K562 (cell line): ENCODE data around the gene SLC25A20. TPM values are rescaled to one million over a fixed set of nuclear protein-coding genes. Genes with fewer than 3 reads are reported as not detected.
A peak's percentile ranks its signal among the peaks of the same experiment; 100 is the strongest.

Source experiments
- AFF4 ChIP-seq: sonication (generic); formaldehyde crosslinking; IDR thresholded peaks from 2 replicates; pipeline ENCODE4 v1.8.0; 2023; ENCODE audit warnings: mild to moderate bottlenecking, missing genetic modification reagents
- DNMT1 ChIP-seq: fragments of 450-650 bp; IDR thresholded peaks from 2 replicates; pipeline ENCODE4 v1.6.1; 2016; ENCODE audit warnings: antibody characterized with exemption, mild to moderate bottlenecking
- FOXK2 ChIP-seq, 2 experiments: fragments of 450-650 bp; IDR thresholded peaks in 1 of 2; conservative IDR thresholded peaks in 1 of 2; 2 replicates each; pipeline ENCODE4 v1.6.1; 2016; ENCODE audit warnings: low read depth in 2 of 2, mild to moderate bottlenecking in 1 of 2
- HIVEP1 ChIP-seq: fragments of 250-450 bp; sonication (Bioruptor Pico); IDR thresholded peaks from 2 replicates; pipeline ENCODE4 v1.4.0; 2020; ENCODE audit warnings: mild to moderate bottlenecking
- HLTF ChIP-seq: fragments of 450-650 bp; IDR thresholded peaks from 2 replicates; pipeline ENCODE4 v1.6.1; 2016
- JUND ChIP-seq, 2 experiments: IDR thresholded peaks; 2 replicates in 1 of 2; 3 replicates in 1 of 2; pipeline ENCODE4 v1.6.1; 2011; ENCODE audit warnings: borderline replicate concordance in 2 of 2, low read depth in 2 of 2, low read length in 2 of 2, improper control_type of control experiment in 1 of 2, missing biosample characterization in 1 of 2, missing genetic modification characterization in 1 of 2, missing genetic modification reagents in 1 of 2
- MBD2 ChIP-seq: sonication (generic); IDR thresholded peaks from 2 replicates; pipeline ENCODE4 v1.6.1; 2016; ENCODE audit warnings: low read depth, borderline replicate concordance
- NR0B1 ChIP-seq: fragments of 450-650 bp; IDR thresholded peaks from one replicate; pipeline ENCODE4 v1.6.1; 2018; ENCODE audit warnings: mild to moderate bottlenecking, moderate library complexity; ENCODE audit not compliant: partially characterized antibody
- POLR2B ChIP-seq: fragments of 450-650 bp; IDR thresholded peaks from 2 replicates; pipeline ENCODE4 v1.6.1; 2018; ENCODE audit warnings: low read depth; ENCODE audit not compliant: partially characterized antibody
- TEAD2 ChIP-seq: fragments of 450-650 bp; IDR thresholded peaks from 2 replicates; pipeline ENCODE4 v1.6.1; 2016; ENCODE audit warnings: missing genetic modification characterization, control low read depth, missing compliant biosample characterization
- ZBTB33 ChIP-seq: sonication (generic); formaldehyde crosslinking; IDR thresholded peaks from 2 replicates; pipeline ENCODE4 v1.8.1; 2023; ENCODE audit warnings: mild to moderate bottlenecking, missing genetic modification reagents
- ZBTB7A ChIP-seq: IDR thresholded peaks from 2 replicates; pipeline ENCODE4 v1.6.1; 2011; ENCODE audit warnings: low read depth, mild to moderate bottlenecking, low read length, moderate library complexity, borderline replicate concordance; ENCODE audit not compliant: control insufficient read depth
- ZC3H11A ChIP-seq: IDR thresholded peaks from 2 replicates; pipeline ENCODE4 v1.6.1; 2012; ENCODE audit warnings: low read depth, low read length, improper control_type of control experiment
- ZNF24 ChIP-seq: fragments of 450-650 bp; IDR thresholded peaks from 2 replicates; pipeline ENCODE4 v1.6.1; 2016
- ZNF436 ChIP-seq: fragments of 250-450, 450-650 bp; sonication (Bioruptor Pico); formaldehyde crosslinking; IDR thresholded peaks from 2 replicates; pipeline ENCODE4 v1.7.0; 2020; ENCODE audit warnings: mild to moderate bottlenecking
- ZNF644 ChIP-seq: fragments of 200-800 bp; sonication (Bioruptor generic); IDR thresholded peaks from 2 replicates; pipeline ENCODE4 v1.6.1; 2016; ENCODE audit warnings: low read depth, missing genetic modification characterization, missing compliant biosample characterization
- ZNF764 ChIP-seq: fragments of 250-450 bp; sonication (Bioruptor Pico); IDR thresholded peaks from 2 replicates; pipeline ENCODE4 v1.4.0; 2020; ENCODE audit warnings: low read depth, mild to moderate bottlenecking, moderate library complexity
- polyA plus RNA-seq, 8 experiments: library from polyadenylated mRNA; depleted of rRNA in 4 of 8; stranded (reverse) in 5 of 8; unstranded in 3 of 8; fragments of >200 nt; fragmentation: Nextera tagmentation in 2 of 8; fragmentation: Illumina TruSeq in 1 of 8; extraction: Ambion mirVana in 2 of 8; extraction: Trizol in 1 of 8; gene quantifications; 2 replicates each; pipeline versions ENCODE4 v1.2.1 to v1.2.3, GENCODE V29; 2011 to 2014; ENCODE audit warnings: inconsistent platforms in 1 of 8, missing spikeins in 1 of 8
- total RNA-seq, 7 experiments: library from RNA; depleted of rRNA in 6 of 7; stranded (reverse); fragments of >200 nt in 6 of 7; fragmentation: Illumina TruSeq in 2 of 7; extraction: Trizol in 2 of 7; gene quantifications; 2 replicates each; pipeline versions ENCODE4 v1.2.1 to v1.2.3, GENCODE V29; 2011 to 2021; ENCODE audit warnings: low replicate concordance in 1 of 7
- TF ChIP-seq, protein P1 (sequence below), 2 experiments: fragments of 450-650 bp in 1 of 2; sonication (generic) in 1 of 2; formaldehyde crosslinking in 1 of 2; IDR thresholded peaks in 1 of 2; conservative IDR thresholded peaks in 1 of 2; 2 replicates each; pipeline versions ENCODE4 v1.6.1 to v1.8.1; 2016 to 2023; ENCODE audit warnings: mild to moderate bottlenecking in 2 of 2, moderate library complexity in 2 of 2, inconsistent platforms in 1 of 2, missing genetic modification reagents in 1 of 2

Gene SLC25A20
- total and polyA plus RNA-seq, 9 of the 15 experiments (the other 6 are each of a cell fraction or from before 2014, with no cell fraction given) = 14.3 to 48.1 (median 21.6) TPM

DNA sequence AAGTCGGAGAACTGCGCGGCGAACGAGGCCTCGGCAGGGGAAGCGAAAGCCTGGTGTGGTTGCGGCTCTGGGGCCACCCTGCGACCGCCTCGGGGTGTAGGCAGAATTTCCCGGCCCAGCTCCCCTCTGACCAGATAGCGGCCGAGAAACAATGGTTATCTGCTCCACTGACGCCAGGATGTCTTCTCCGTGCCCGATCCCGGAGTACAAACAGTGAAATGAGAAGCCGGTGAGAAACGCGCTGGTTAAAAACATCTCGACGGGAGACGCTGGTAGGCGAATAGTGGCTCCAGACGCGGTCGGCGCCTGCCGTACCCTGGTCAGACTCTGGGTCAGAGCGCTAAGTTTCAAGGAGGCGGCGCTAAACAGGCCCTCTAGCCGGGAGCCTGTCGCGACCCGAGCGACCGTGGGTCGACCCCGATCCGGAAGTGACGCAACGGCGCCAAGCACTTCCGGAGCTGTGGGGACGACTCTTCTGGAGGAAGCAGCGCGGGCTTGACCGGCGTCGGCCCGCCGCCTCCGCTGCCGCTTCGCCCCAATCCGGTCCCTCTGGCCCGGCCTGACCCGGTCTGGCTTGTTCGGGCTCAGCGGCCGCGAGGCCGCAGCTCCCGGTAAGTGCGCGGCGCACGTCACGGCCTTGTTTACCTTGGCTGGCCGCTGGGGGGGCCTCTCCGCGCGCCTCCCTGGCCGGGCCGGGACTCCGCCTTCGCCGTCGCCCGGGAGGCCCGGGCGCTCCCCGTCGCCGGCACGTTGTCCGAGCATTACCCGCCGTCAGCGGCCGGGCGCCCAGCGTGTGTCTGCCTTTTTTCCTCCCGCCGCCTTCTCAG is 19.9 kb upstream of the SLC25A20 start, which contains the start of gene ARIH2 (continued):
- TF ChIP-seq ZC3H11A = no peak
- TF ChIP-seq FOXK2 (conservative IDR thresholded peaks at IDR 0.05 in 1 of 2, IDR thresholded peaks at IDR 0.05 in 1 of 2; ENCODE audit: low read depth in 2 of 2) = peak; percentile 87 to 94
- no peak for TF ChIP-seq TEAD2 (tag)
- TF ChIP-seq ZNF436 (CRISPR knock-in tag) = no peak
- TF ChIP-seq JUND (IDR thresholded peaks at IDR 0.05; ENCODE audit: borderline replicate concordance, low read depth, low read length) = peak; percentile 79
- TF ChIP-seq JUND (tag; IDR thresholded peaks at IDR 0.05; ENCODE audit: borderline replicate concordance, low read depth, low read length) = no peak; the same call in 2 of the 3 replicates
- peak; percentile 22; the same call in 1 of the 2 replicates for TF ChIP-seq MBD2
- no peak for TF ChIP-seq ZBTB33 (CRISPR knock-in tag)
- peak; percentile 87 for TF ChIP-seq POLR2B
- TF ChIP-seq, protein P1, sequence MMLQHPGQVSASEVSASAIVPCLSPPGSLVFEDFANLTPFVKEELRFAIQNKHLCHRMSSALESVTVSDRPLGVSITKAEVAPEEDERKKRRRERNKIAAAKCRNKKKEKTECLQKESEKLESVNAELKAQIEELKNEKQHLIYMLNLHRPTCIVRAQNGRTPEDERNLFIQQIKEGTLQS (IDR thresholded peaks at IDR 0.05) = peak; percentile 88
- TF ChIP-seq, protein P1 (CRISPR knock-in tag; conservative IDR thresholded peaks at IDR 0.05) = no peak; the same call in 1 of the 2 replicates
- TF ChIP-seq ZNF644 (tag) = no peak
- TF ChIP-seq DNMT1 = no peak
- TF ChIP-seq AFF4 = peak; percentile 44; the same call in 1 of the 2 replicates
- no peak for TF ChIP-seq HIVEP1 (CRISPR knock-in tag)
- TF ChIP-seq ZNF24 = 0 out of 2 replicates have a peak, but pooled peaks have one; percentile 26
- peak; percentile 67; the same call in 1 of the 2 replicates for TF ChIP-seq ZBTB7A
- no peak for TF ChIP-seq NR0B1
- no peak for TF ChIP-seq ZNF764 (CRISPR knock-in tag)
- no peak for TF ChIP-seq HLTF
